Breast epithelium (tissue), 4 donors: ENCODE measurements around the gene S100A9. TPM values are rescaled to one million over a fixed set of nuclear protein-coding genes. Genes with fewer than 3 reads are reported as not detected.

Experiments
- DNase-seq, 2 donors: peaks; one replicate each; pipeline ENCODE4 v3.0.0-alpha.2; 2019; ENCODE audit warnings: low spot score in 2 of 2
- H3K27ac ChIP-seq, 2 donors: fragments of 200-600 bp; sonication (generic) in 1 of 2; one replicate each; pipeline ENCODE4 v1.5.1; 2016 to 2019; ENCODE audit warnings: mild to moderate bottlenecking in 1 of 2
- H3K27me3 ChIP-seq, 2 donors: fragments of 200-600 bp; sonication (generic) in 1 of 2; one replicate each; pipeline versions ENCODE4 v1.5.1 to v1.6.0; 2017 to 2019; ENCODE audit warnings: control low read depth in 1 of 2, mild to moderate bottlenecking in 1 of 2
- H3K36me3 ChIP-seq: fragments of 200-600 bp; one replicate; pipeline ENCODE4 v1.5.1; 2019
- H3K4me1 ChIP-seq, 2 donors: fragments of 200-600 bp; sonication (generic); one replicate each; pipeline ENCODE4 v1.5.1; 2016 to 2019; ENCODE audit warnings: control low read depth in 1 of 2
- H3K4me3 ChIP-seq, 3 donors: fragments of 200-600 bp; sonication (generic); 1 replicate in 2 of 3; 2 replicates in 1 of 3; pipeline ENCODE4 v1.5.1; 2016 to 2019; ENCODE audit warnings: mild to moderate bottlenecking in 3 of 3, moderate library complexity in 2 of 3
- H3K9me3 ChIP-seq, 2 donors: fragments of 200-600 bp; sonication (generic) in 1 of 2; one replicate each; pipeline ENCODE4 v1.5.1; 2016 to 2019; ENCODE audit warnings: control low read depth in 1 of 2
- CTCF ChIP-seq, 3 donors: fragments of 450-650 bp; IDR thresholded peaks; one replicate each; pipeline ENCODE4 v1.5.1; 2016 to 2017; ENCODE audit warnings: antibody characterized with exemption in 3 of 3, mild to moderate bottlenecking in 3 of 3, moderate library complexity in 3 of 3
- POLR2A ChIP-seq: fragments of 450-650 bp; IDR thresholded peaks from one replicate; pipeline ENCODE4 v1.6.1; 2016; ENCODE audit warnings: antibody characterized with exemption, mild to moderate bottlenecking, moderate library complexity
- POLR2AphosphoS5 ChIP-seq, 3 donors: sonication (generic); formaldehyde crosslinking; IDR thresholded peaks; one replicate each; pipeline ENCODE4 v1.6.1; 2017; ENCODE audit warnings: antibody characterized with exemption in 3 of 3
- intact Hi-C: fragments of 100-400 bp; cut with DNase I; formaldehyde crosslinking; loops from one replicate; pipeline ENCODE4 v1.15.1; 2023; ENCODE audit warnings: low total_unique reads
- total RNA-seq, 3 donors: library from RNA; depleted of rRNA; stranded (reverse); fragments of >200 nt; gene quantifications; one replicate each; pipeline ENCODE4 v1.1.0, GENCODE V29; 2016

S100A9 gene
- total RNA-seq, 3 donors from 2014 or later: 90.3 to 329 (median 208) TPM

GRCh38 chr1:153342178-153342577 is 15.5 kb upstream of the S100A9 start:
- Histone ChIP-seq H3K27me3 (peaks cover 0 to 8% of the 10 kb centered on the region in 2 donors), H3K9me3 (no peaks in the 10 kb centered on the region), H3K36me3 (no peaks in the 10 kb centered on the region), H3K4me1 (no peaks in the 10 kb centered on the region), H3K4me3 (no peak overlapping the region), H3K27ac (no peak overlapping the region)
- intact Hi-C loops: no loop called here
- TF ChIP-seq POLR2AphosphoS5 (IDR thresholded peaks at IDR 0.05) (no peak), CTCF (IDR thresholded peaks at IDR 0.05) (no peak), POLR2A (no peak)
- DNase-seq: no peak

- Histone ChIP-seq H3K27ac (no peak overlapping the region), H3K27me3 (peaks cover 0 to 11% of the 10 kb centered on the region in 2 donors), H3K9me3 (no peaks in the 10 kb centered on the region), H3K36me3 (no peaks in the 10 kb centered on the region), H3K4me1 (no peaks in the 10 kb centered on the region), H3K4me3 (no peak overlapping the region)
- no peak for DNase-seq
- intact Hi-C loops: no loop called here
- no peak for TF ChIP-seq POLR2A
- TF ChIP-seq POLR2AphosphoS5 (IDR thresholded peaks at IDR 0.05): no peak
- TF ChIP-seq CTCF (IDR thresholded peaks at IDR 0.05): no peak
Observed at GRCh38 chr1:153343040-153343681, 14.5 kb upstream of the S100A9 start.

- intact Hi-C loops: no loop called here
- Histone ChIP-seq H3K27me3 (peaks cover 0 to 14% of the 10 kb centered on the region in 2 donors), H3K9me3 (no peaks in the 10 kb centered on the region), H3K27ac (no peak overlapping the region), H3K36me3 (no peaks in the 10 kb centered on the region), H3K4me3 (no peak overlapping the region), H3K4me1 (no peaks in the 10 kb centered on the region)
- no peak for DNase-seq
- TF ChIP-seq POLR2A (no peak), POLR2AphosphoS5 (IDR thresholded peaks at IDR 0.05) (no peak), CTCF (IDR thresholded peaks at IDR 0.05) (no peak)
Observed at GRCh38 chr1:153343811-153344717, 13.6 kb upstream of the S100A9 start.

GRCh38 chr1:153344718-153345025 is 13.0 kb upstream of the S100A9 start:
- TF ChIP-seq POLR2AphosphoS5 (IDR thresholded peaks at IDR 0.05) (no peak), POLR2A (no peak), CTCF (IDR thresholded peaks at IDR 0.05) (no peak)
- no peaks in the 10 kb centered on the region for H3K9me3 ChIP-seq
- H3K27me3 ChIP-seq: peaks cover 0 to 14% of the 10 kb centered on the region in 2 donors
- no peak overlapping the region for H3K27ac ChIP-seq
- no peaks in the 10 kb centered on the region for H3K36me3 ChIP-seq
- DNase-seq: no peak
- intact Hi-C loops: no loop called here
- H3K4me1 ChIP-seq: no peaks in the 10 kb centered on the region
- no peak overlapping the region for H3K4me3 ChIP-seq
